H1 (cell line): ENCODE measurements around the gene ATP8B3. TPM values are rescaled to one million over a fixed set of nuclear protein-coding genes. Genes with fewer than 3 reads are reported as not detected.

ENCODE experiments used
- CHD1 ChIP-seq: IDR thresholded peaks from 2 replicates; pipeline ENCODE4 v1.6.1; 2012; ENCODE audit warnings: low read depth, low read length, improper control_type of control experiment
- NRF1 ChIP-seq: IDR thresholded peaks from 2 replicates; pipeline ENCODE4 v1.6.1; 2011; ENCODE audit warnings: mild to moderate bottlenecking, low read depth, low read length, improper control_type of control experiment
- polyA plus RNA-seq, 7 experiments: library from polyadenylated mRNA; depleted of rRNA in 3 of 7; stranded (reverse) in 5 of 7; unstranded in 2 of 7; fragments of >200 nt in 5 of 7; fragments of 200-250 nt in 2 of 7; gene quantifications; 1 replicate in 5 of 7; 2 replicates in 1 of 7; 4 replicates in 1 of 7; pipeline versions ENCODE4 v1.2.1 to v1.2.3, GENCODE V29; 2011 to 2013; ENCODE audit warnings: missing spikeins in 2 of 7, mixed read lengths in 2 of 7
- total RNA-seq: library from RNA; stranded (reverse); fragmentation: NEBNext Ultra II Directional; extraction: Animal tissue kit (Norgen Biotek cat#: 25700); gene quantifications from 2 replicates; pipeline ENCODE4 v1.2.1, GENCODE V29; 2021
- TF ChIP-seq, protein P1 (sequence below): IDR thresholded peaks from 2 replicates; pipeline ENCODE4 v1.6.1; 2012; ENCODE audit warnings: low read length, inconsistent platforms

ATP8B3 gene
- total and polyA plus RNA-seq, 2 of the 8 experiments (the other 6 are each of a cell fraction or from before 2014, with no cell fraction given): 4.1 to 9.3 TPM

DNA sequence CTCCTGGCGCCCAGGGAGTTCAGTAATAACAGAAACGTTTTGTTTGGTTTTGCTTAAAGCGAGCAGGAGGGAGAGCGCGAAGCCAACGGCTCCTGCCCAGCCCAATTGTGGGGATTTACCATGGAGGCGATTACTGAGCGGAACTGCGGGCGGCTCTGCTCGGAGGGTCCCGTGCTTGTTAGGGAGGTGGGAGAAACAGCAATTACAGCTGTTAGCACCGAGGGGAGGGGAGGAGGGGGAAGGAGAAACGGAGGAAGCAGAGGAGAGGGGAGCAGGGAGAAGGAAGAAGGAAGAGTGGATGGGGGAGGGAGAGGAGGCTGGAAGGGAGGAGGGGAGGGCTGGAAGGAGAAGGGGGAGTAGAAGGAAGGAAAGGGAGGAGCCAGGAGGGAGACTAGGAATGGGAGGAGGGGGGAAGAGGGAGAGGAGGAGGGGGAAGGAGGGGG is 66.5 kb downstream of the ATP8B3 start (continued):
- TF ChIP-seq CHD1: no peak
- TF ChIP-seq, protein P1, sequence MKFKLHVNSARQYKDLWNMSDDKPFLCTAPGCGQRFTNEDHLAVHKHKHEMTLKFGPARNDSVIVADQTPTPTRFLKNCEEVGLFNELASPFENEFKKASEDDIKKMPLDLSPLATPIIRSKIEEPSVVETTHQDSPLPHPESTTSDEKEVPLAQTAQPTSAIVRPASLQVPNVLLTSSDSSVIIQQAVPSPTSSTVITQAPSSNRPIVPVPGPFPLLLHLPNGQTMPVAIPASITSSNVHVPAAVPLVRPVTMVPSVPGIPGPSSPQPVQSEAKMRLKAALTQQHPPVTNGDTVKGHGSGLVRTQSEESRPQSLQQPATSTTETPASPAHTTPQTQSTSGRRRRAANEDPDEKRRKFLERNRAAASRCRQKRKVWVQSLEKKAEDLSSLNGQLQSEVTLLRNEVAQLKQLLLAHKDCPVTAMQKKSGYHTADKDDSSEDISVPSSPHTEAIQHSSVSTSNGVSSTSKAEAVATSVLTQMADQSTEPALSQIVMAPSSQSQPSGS: no peak
- TF ChIP-seq NRF1: no peak
